Gastroesophageal sphincter (tissue), 3 donors: ENCODE results near the gene PTGDR.

Source experiments
- POLR2AphosphoS5 ChIP-seq: sonication (generic); formaldehyde crosslinking; IDR thresholded peaks from one replicate; pipeline ENCODE4 v1.6.1; 2017; ENCODE audit warnings: antibody characterized with exemption
- TF ChIP-seq, protein P1 (sequence below), 4 experiments: fragments of 200-600 bp in 2 of 4; fragments of 450-650 bp in 2 of 4; sonication (generic) in 1 of 4; IDR thresholded peaks; one replicate each; pipeline ENCODE4 v1.5.1; 2017 to 2019; ENCODE audit warnings: antibody characterized with exemption in 4 of 4, mild to moderate bottlenecking in 2 of 4, moderate library complexity in 2 of 4

DNA sequence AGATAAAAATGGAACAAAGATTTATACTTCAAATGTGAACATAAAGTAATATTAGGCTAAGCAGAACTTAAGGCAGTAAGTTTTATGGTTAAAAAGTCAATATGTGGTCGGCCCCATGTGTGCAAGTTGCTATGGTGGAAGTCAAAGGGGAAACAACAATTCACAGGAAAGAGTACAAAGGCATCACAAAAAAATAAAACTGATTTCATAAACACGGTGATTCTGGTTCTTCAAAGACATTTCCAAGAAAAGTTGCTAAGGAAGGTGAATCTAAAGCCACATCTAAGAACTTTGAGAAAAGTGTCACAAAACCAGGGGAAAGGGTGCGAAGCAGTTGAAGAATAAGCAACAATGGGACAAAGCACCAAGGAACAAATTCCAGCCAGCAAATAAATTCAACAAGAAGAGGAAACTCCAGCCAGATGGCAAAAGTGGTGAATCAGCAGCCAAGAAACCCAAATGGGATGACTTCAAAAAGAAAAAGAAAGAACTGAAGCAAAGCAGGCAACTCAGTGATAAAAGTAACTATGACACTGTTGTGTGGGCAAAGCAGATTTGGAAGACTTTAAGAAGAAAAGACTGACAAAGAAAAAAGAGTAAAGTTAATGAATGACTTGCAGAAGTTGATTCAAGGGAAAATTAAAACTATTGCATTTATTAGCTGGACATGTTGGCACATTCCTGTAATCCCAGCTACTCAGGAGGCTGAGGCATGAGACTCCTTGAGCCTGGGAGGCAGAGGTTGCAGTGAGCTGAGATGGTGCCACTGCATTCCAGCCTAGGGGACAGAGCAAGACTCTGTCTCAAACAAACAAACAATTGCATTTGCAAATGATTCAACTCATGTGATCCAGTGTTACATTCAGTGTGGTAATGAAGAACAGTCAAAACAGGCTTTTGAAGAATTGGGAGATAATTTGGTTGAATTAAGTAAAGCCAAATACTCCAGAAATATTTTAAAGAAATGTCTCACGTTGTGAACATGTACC lies 19.5 kb downstream of the PTGDR start:
- TF ChIP-seq, protein P1, sequence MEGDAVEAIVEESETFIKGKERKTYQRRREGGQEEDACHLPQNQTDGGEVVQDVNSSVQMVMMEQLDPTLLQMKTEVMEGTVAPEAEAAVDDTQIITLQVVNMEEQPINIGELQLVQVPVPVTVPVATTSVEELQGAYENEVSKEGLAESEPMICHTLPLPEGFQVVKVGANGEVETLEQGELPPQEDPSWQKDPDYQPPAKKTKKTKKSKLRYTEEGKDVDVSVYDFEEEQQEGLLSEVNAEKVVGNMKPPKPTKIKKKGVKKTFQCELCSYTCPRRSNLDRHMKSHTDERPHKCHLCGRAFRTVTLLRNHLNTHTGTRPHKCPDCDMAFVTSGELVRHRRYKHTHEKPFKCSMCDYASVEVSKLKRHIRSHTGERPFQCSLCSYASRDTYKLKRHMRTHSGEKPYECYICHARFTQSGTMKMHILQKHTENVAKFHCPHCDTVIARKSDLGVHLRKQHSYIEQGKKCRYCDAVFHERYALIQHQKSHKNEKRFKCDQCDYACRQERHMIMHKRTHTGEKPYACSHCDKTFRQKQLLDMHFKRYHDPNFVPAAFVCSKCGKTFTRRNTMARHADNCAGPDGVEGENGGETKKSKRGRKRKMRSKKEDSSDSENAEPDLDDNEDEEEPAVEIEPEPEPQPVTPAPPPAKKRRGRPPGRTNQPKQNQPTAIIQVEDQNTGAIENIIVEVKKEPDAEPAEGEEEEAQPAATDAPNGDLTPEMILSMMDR (IDR thresholded peaks at IDR 0.05), result no peak
- TF ChIP-seq POLR2AphosphoS5, result no peak
